Calu3 (cell line): ENCODE measurements around the gene GPR52. TPM values are rescaled to one million over a fixed set of nuclear protein-coding genes. Genes with fewer than 3 reads are reported as not detected.

Experiments
- BruUV-seq: library from RNA; stranded (reverse); fragments of 400-500 nt; replicated peaks from 2 replicates; lab custom pipeline; 2021; lab: Mats Ljungman, UMichigan
- CTCF ChIA-PET: fragments of 300-600 bp; sonication (Branson Sonifier 250); formaldehyde crosslinking; loops from one replicate; lab custom pipeline; 2022; ENCODE audit warnings: antibody characterized with exemption; lab: Charles Lee
- DNase-seq: peaks from one replicate; pipeline ENCODE4 v3.0.0; 2022
- H3K27ac Mint-ChIP-seq: one replicate; pipeline ENCODE4 v1.8.0; 2022; ENCODE audit warnings: mixed read lengths; ENCODE audit not compliant: unreplicated experiment
- H3K27me3 Mint-ChIP-seq: one replicate; pipeline ENCODE4 v1.8.0; 2022; ENCODE audit warnings: mixed read lengths; ENCODE audit not compliant: unreplicated experiment
- H3K36me3 Mint-ChIP-seq: one replicate; pipeline ENCODE4 v1.8.0; 2022; ENCODE audit warnings: mild to moderate bottlenecking, moderate library complexity, mixed read lengths; ENCODE audit not compliant: insufficient read depth, unreplicated experiment
- H3K4me1 Mint-ChIP-seq: one replicate; pipeline ENCODE4 v1.8.0; 2022; ENCODE audit warnings: mild to moderate bottlenecking, low read depth, mixed read lengths; ENCODE audit not compliant: unreplicated experiment
- H3K4me3 Mint-ChIP-seq: one replicate; pipeline ENCODE4 v1.8.0; 2022; ENCODE audit warnings: mild to moderate bottlenecking, low read depth, moderate library complexity, mixed read lengths; ENCODE audit not compliant: unreplicated experiment
- H3K9me3 Mint-ChIP-seq: one replicate; pipeline ENCODE4 v1.8.0; 2022; ENCODE audit warnings: low read depth, mixed read lengths; ENCODE audit not compliant: unreplicated experiment
- intact Hi-C: fragments of 100-400 bp; cut with micrococcal nuclease; formaldehyde crosslinking; loops from one replicate; pipeline ENCODE4 v1.10.0; 2022; ENCODE audit not compliant: unreplicated experiment
- total RNA-seq: library from RNA; stranded (reverse); gene quantifications from 2 replicates; pipeline ENCODE4 v1.2.3, GENCODE V29; 2022
- TF ChIP-seq, protein P1 (sequence below): fragments of 200-600 bp; IDR thresholded peaks from one replicate; pipeline ENCODE4 v1.8.0; 2022; ENCODE audit warnings: antibody characterized with exemption; ENCODE audit not compliant: unreplicated experiment

GPR52 gene
- total RNA-seq, 1 experiment from 2014 or later = 3.2 TPM

GRCh38 chr1:174469052-174469451, 21.3 kb downstream of the GPR52 start:
- Mint-ChIP-seq H3K4me1 (no peaks in the 10 kb centered on the region), H3K27me3 (no peaks in the 10 kb centered on the region), H3K9me3 (no peaks in the 10 kb centered on the region), H3K4me3 (no peak overlapping the region), H3K27ac (no peak overlapping the region), H3K36me3 (no peaks in the 10 kb centered on the region)
- no peak for DNase-seq
- intact Hi-C loops = no loop called here
- CTCF ChIA-PET = interaction anchor here (0.7 kb wide), 1 partner anchor 447 kb away, joined by 3 read pairs; the partner anchor contains the start of gene RC3H1
- BruUV-seq = no TSS peak
- TF ChIP-seq, protein P1, sequence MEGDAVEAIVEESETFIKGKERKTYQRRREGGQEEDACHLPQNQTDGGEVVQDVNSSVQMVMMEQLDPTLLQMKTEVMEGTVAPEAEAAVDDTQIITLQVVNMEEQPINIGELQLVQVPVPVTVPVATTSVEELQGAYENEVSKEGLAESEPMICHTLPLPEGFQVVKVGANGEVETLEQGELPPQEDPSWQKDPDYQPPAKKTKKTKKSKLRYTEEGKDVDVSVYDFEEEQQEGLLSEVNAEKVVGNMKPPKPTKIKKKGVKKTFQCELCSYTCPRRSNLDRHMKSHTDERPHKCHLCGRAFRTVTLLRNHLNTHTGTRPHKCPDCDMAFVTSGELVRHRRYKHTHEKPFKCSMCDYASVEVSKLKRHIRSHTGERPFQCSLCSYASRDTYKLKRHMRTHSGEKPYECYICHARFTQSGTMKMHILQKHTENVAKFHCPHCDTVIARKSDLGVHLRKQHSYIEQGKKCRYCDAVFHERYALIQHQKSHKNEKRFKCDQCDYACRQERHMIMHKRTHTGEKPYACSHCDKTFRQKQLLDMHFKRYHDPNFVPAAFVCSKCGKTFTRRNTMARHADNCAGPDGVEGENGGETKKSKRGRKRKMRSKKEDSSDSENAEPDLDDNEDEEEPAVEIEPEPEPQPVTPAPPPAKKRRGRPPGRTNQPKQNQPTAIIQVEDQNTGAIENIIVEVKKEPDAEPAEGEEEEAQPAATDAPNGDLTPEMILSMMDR = no peak

GRCh38 chr1:174469687-174470086, 21.9 kb downstream of the GPR52 start:
- CTCF ChIA-PET = interaction anchor here (0.7 kb wide), 1 partner anchor 447 kb away, joined by 3 read pairs; the partner anchor contains the start of gene RC3H1
- no TSS peak for BruUV-seq
- Mint-ChIP-seq H3K27me3 (no peaks in the 10 kb centered on the region), H3K4me1 (no peaks in the 10 kb centered on the region), H3K36me3 (no peaks in the 10 kb centered on the region), H3K4me3 (no peak overlapping the region), H3K9me3 (no peaks in the 10 kb centered on the region), H3K27ac (no peak overlapping the region)
- TF ChIP-seq, protein P1 = no peak
- intact Hi-C loops = no loop called here
- DNase-seq = no peak

DNA sequence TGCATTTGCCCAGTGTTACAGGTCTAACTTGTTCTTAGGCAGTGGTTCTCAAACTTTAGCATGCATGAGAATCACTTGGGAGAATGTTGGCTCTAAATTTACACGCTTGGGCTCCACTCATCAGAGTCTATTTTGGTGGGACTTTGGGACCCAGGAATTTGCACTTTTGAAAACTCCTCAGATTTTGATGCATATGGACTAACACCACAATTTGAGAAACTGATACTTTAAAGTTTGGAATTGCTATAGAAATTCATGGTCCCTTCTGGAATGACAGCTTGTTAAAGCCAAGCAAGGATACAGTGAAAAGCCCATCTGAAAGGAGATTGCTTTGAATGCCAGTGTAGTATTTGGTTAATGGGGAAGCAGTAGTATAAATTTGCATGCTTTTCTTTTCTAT, 31.5 kb downstream of the GPR52 start:
- TF ChIP-seq, protein P1 = no peak
- Mint-ChIP-seq H3K9me3 (no peaks in the 10 kb centered on the region), H3K36me3 (no peaks in the 10 kb centered on the region), H3K27me3 (no peaks in the 10 kb centered on the region), H3K4me3 (no peak overlapping the region), H3K27ac (no peak overlapping the region), H3K4me1 (no peaks in the 10 kb centered on the region)
- CTCF ChIA-PET = no interaction called here
- no TSS peak for BruUV-seq
- intact Hi-C loops = no loop called here
- no peak for DNase-seq

DNA sequence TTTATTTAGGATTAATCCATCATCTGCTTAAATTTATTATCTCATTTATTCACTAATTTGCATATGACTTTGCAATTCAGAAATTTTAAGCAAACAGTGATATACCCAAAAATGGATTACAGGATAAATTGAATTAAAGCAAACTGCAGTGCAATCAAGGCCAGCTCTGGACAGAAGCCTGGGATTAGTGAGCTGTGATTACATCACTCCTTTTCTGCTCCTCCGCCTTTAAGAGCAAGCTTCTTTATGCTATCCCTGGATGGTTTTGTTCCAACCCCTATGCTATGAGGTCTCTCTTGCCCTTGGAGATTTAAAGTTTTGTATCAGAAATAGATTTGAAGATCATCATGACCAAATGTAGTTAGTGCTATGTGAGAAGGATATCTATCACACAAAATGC, 32.6 kb downstream of the GPR52 start:
- DNase-seq = no peak
- no peaks in the 10 kb centered on the region for H3K4me1 Mint-ChIP-seq
- intact Hi-C loops = no loop called here
- H3K27me3 Mint-ChIP-seq = no peaks in the 10 kb centered on the region
- no peaks in the 10 kb centered on the region for H3K9me3 Mint-ChIP-seq
- no peak overlapping the region for H3K4me3 Mint-ChIP-seq
- no peak overlapping the region for H3K27ac Mint-ChIP-seq
- CTCF ChIA-PET = no interaction called here
- TF ChIP-seq, protein P1 = no peak
- no TSS peak for BruUV-seq
- no peaks in the 10 kb centered on the region for H3K36me3 Mint-ChIP-seq
